Activated T-cell treated with anti-CD3 and anti-CD28 coated beads for 4 hours (primary cell): Measurements from ENCODE around the gene CENPL.
"Not testable (repeated sequence)": the region's sequence is repeated elsewhere in the genome, so short reads cannot be mapped to it uniquely, and the experiment has no call there.

Experiments
- DNase-seq: peaks from one replicate; pipeline ENCODE4 v3.0.0-alpha.2; 2020

CENPL gene

DNA sequence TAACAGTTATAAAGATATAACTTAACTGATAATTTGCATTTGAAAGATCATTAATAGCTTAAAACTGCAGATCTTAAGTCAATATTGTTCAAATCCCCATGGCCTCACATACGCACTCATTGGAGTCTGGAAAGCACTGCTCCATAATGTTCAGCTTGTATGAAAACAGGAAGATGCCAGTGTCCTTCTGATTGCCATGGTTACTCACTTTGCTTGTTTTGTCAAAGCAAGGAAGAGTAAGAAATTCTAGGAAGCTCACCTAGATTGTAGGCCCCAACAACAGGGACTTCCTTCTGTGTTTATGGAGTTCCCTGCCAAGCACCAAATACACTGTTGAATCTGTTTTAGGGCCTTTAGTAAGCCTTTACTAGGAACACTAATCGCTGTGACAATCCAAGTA lies 32.2 kb upstream of the CENPL start:
- no peak for DNase-seq

- DNase-seq = no peak
Measured at GRCh38 chr1:173856014-173856413, 31.3 kb upstream of the CENPL start.

GRCh38 chr1:173853074-173853473 lies 28.4 kb upstream of the CENPL start:
- DNase-seq = no peak

DNA sequence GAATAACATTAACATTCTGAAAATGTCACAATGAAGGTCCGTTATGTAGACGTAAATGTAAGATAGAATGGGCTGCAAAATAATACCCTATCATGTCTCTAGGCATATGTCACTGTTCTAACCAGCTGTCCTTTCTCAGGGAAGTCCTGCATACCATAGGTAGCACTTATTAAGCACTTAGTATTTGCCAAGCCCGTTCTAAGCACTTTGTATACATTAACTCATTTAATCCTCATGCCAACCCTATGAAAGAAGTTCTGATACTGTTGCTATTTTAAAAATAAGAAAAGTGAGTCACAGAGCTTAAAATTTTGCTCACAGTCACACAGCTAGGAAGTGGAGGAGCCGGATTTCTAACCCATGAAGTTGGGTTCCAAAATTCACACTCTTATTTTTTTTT lies 27.4 kb upstream of the CENPL start:
- no peak for DNase-seq

DNA sequence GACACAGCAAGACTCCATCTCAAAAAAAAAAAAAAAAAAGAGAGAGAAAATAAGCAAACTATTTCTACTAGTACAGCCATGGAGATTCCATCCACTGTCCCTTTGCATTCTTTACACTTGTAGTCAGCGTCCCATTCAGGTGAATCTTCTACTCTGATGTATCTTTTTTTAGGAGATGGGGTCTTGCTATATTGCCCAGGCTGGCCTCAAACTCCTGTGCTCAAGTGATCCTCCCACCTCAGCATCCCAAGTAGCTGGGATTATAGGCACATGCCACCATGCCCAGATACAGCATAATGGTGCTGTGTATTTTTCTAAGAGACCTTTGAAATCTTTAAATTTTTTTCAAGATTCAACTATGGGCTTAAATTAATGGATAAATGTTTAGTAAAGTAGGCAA lies 8.1 kb upstream of the CENPL start:
- DNase-seq = no peak

GRCh38 chr1:173827611-173828010 lies 2.9 kb upstream of the CENPL start:
- DNase-seq = no peak

- no peak for DNase-seq
Measured at GRCh38 chr1:173823781-173824314, 835 bp downstream of the CENPL start.

GRCh38 chr1:173821680-173822079 lies 3.0 kb downstream of the CENPL start:
- DNase-seq = no peak

DNA sequence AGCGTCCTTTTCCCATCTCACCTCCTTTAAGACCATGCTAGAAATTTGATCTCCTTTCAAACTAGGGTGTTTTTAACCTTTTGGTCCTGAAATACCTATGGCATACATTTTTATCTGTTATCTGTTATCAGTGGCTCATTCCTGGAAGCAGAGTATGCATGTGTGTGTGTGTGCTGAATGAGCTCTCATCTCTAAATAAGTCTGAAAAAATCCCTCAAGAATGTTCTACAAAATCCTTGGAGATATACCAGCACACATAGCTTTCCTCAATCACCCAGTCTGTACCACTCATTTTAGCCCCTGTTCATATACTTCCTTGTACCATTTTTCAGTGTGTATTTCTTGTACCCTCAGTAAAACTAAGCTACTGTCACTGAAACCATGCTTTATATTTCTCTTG lies 6.2 kb downstream of the CENPL start:
- no peak for DNase-seq

- DNase-seq = not testable (repeated sequence)
Measured at GRCh38 chr1:173813654-173814053, 11.0 kb downstream of the CENPL start.

- DNase-seq = no peak
Measured at GRCh38 chr1:173802961-173803360, 21.7 kb downstream of the CENPL start.

DNA sequence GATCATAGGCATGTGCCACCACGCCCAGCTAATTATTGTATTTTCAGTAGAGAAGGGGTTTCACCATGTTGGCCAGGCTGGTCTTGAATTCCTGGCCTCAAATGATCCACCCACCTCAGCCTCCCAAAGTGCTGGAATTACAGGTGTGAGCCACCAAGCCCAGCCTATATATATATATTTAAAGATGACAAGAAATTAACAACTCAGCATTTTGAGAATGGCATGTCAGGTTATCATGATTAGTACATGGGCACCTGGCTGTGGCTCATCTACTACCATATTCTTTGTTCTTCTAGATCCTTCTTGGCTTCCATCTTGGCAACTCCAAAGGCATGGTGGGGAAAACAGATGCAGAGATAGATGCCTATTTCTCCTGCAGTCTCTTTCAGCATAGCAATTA lies 24.7 kb downstream of the CENPL start:
- not testable (repeated sequence) for DNase-seq

- DNase-seq = no peak
Measured at GRCh38 chr1:173798078-173798477, 26.6 kb downstream of the CENPL start.

DNA sequence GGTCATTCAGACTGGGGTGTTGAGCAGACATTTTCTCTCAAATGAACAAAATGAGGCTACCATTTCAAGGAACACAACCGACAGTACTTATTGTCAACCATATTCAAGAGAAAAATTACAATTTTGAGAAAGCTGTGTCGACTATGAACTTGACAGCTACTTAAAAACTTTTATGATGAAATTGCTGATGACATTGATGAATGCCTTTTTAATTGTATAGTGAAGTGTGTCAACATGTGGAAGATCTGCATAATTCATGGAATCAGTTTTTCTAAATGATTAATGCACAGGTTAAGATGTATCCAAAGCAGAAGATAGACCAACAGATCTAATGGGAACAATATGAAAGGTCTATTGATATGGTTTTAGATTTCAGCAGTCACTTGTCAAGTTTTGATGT lies 34.8 kb downstream of the CENPL start:
- DNase-seq = no peak

DNA sequence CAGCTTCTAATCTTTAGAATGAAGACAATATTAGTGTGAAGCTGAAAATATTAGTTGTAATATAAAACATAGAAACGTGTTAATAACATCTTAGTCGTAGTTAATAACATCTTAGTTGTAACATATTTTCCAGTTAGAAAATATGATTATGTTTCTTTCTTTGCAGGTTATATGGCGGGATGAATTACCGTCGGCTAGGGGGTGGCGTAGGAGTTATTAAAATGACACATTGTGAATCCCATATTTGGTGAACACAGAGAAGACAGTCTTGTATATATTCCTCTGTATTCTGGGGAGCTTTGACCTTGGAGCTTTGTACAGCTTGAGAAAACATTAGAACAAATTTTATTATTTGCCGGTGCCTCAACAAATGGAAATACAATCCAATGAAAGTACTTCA lies 39.7 kb downstream of the CENPL start:
- no peak for DNase-seq

GRCh38 chr1:173779936-173780335 lies 44.7 kb downstream of the CENPL start:
- no peak for DNase-seq

DNA sequence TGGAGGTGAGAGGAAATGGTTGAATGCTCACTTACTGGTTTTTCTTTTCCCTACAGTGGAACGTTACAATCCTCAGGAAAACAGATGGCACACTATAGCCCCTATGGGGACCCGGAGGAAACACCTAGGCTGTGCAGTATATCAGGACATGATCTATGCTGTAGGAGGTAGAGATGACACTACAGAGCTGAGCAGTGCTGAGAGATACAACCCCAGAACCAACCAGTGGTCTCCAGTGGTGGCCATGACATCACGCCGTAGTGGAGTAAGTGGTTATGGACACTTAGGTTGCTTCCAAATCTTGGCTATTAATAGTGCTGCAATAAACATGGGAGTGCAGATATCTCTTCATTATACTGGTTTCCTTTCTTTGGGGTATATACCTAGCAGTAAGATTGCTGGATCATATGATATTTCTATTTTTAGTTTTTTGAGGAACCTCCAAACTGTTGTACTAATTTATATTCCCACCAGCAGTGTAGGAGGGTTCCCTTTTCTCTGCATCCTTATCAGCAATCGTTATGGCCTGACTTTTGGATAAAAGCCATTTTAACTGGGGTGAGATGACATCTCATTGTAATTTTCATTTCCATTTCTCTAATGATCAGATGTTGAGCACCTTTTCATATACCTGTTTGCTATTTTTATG lies 49.0 kb downstream of the CENPL start:
- DNase-seq = no peak

DNA sequence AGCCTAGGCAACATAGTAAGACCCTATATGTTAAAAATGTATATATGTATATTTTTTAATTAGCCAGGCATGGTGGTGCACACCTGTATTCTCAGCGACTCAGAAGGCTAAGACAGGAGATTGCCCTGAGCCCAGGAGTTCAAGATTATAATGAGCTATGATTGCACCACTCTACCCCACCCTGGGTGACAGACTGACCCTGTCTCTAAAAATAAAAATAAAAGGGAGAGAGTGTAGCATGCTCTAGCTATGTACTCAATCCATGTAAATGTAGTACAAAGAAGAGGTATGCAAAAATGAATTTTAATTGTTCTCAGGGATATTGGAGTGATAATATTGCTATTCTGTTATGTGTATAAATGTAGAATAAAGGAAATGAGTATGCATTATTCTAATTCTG lies 53.1 kb downstream of the CENPL start:
- DNase-seq = no peak

DNA sequence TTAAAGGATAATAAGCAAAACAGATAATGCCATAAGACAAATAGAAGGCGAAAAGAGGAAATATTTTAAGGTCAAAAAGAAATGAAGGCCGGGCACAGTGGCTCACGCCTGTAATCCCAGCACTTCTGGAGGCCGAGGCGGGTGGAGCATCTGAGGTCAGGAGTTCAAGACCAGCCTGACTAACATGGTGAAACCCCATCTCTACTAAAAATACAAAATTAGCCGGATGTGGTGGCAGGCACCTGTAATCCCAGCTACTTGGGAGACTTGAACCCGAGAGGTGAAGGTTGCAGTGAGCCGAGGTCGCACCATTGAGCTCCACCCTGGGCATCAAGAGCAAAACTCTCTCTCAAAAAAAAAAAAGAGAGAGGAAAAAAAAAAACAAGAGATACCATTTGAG lies 54.4 kb downstream of the CENPL start:
- DNase-seq = not testable (repeated sequence)

- no peak for DNase-seq
Measured at GRCh38 chr1:173768827-173769226, 55.9 kb downstream of the CENPL start.

- no peak for DNase-seq
Measured at GRCh38 chr1:173768206-173768605, 56.5 kb downstream of the CENPL start.

DNA sequence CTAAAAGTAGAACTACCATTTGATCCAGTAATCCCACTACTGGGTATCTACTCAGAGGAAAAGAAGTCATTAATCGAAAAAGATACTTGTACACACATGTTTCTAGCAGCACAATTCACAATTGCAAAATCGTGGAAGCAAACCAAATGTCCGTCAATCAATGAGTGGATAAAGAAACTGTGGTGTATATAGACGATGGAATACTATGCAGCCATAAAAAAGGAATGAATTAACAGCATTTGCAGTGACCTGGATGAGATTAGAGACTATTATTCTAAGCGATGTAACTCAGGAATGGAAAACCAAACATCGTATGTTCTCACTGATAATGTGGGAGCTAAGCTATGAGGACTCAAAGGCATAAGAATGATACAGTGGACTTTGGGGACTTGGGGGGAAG lies 60.4 kb downstream of the CENPL start:
- not testable (repeated sequence) for DNase-seq

- DNase-seq = no peak
Measured at GRCh38 chr1:173758980-173759379, 65.7 kb downstream of the CENPL start.

- DNase-seq = no peak
Measured at GRCh38 chr1:173758110-173758509, 66.6 kb downstream of the CENPL start.

DNA sequence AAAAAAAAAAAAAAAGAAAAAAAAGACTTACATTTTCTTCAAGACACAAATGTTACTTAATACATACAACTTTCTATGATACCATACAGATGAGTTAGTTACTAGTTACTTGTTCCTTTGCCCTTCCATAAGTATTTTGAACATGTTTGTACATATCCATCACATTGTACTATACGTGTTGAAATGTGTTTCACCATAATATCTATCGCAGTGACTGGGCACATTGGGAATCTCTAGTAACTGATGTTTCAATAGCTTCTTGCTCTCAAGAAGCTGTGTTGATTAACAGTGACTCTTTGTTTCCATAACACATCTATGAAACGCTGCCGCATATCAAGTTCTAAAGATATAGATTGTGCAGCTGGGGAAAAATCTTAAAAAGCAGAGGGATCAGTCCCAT lies 67.0 kb downstream of the CENPL start:
- no peak for DNase-seq
